ENCODE results near the gene HTR4. TPM values are rescaled to one million over a fixed set of nuclear protein-coding genes. Genes with fewer than 3 reads are reported as not detected.

HTR4 gene
- total RNA-seq, 4 donors from 2014 or later = 0.34 to 1.6 TPM; not detected in 2

DNA sequence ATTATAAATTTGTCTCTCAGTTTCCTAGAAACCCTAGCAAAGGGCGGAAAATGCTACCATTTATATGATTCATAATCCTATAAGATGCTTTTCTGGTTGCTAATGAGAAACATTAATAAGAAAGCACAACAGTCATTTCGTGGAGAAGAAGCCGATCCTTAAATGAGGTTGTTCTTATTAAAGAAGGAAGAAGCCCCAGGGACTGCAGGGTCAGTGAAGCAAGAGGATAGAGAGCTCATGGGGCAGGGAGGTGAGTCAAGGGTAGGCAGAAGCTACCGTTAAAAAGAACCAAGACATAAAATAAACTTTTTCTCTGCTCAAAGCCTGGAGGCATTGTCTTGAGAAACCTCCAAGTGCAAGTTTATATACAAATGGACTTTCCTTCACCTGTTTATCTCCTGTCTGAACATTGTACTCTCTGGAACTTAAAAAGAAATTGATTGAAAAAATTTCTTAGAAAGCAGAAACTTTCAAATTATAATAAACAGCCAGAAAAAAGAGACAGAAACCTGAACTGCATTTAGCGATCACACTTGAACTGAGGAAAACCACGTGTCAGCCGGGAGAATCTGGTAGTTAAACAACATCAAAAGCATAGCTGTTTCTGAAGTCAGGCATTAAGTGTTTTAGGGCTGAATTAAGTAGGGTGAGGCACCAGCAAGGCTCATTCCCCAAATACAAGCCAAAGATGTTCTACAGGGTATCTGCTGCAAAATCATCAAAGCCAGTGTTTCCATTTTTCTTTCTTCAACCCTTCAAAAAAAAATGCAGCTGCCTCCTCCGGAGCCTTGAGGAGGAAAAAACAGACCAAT lies 21.9 kb downstream of the HTR4 start:
- no peaks in the 10 kb centered on the region for H3K9me3 ChIP-seq
- H3K27me3 ChIP-seq = no peaks in the 10 kb centered on the region
- no peaks in the 10 kb centered on the region for H3K4me1 ChIP-seq
- no peak overlapping the region for H3K27ac ChIP-seq
- DNase-seq (ENCODE audit: low spot score in 2 of 2) = no peak
- H3K36me3 ChIP-seq = no peaks in the 10 kb centered on the region
- WGBS = 32% methylated on average over 8 of the region's 8 CpGs
- TF ChIP-seq EP300 (IDR thresholded peaks at IDR 0.05) (no peak), POLR2AphosphoS5 (IDR thresholded peaks at IDR 0.05) (no peak), POLR2A (IDR thresholded peaks at IDR 0.05) (no peak)
- TF ChIP-seq, protein P1, sequence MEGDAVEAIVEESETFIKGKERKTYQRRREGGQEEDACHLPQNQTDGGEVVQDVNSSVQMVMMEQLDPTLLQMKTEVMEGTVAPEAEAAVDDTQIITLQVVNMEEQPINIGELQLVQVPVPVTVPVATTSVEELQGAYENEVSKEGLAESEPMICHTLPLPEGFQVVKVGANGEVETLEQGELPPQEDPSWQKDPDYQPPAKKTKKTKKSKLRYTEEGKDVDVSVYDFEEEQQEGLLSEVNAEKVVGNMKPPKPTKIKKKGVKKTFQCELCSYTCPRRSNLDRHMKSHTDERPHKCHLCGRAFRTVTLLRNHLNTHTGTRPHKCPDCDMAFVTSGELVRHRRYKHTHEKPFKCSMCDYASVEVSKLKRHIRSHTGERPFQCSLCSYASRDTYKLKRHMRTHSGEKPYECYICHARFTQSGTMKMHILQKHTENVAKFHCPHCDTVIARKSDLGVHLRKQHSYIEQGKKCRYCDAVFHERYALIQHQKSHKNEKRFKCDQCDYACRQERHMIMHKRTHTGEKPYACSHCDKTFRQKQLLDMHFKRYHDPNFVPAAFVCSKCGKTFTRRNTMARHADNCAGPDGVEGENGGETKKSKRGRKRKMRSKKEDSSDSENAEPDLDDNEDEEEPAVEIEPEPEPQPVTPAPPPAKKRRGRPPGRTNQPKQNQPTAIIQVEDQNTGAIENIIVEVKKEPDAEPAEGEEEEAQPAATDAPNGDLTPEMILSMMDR (IDR thresholded peaks at IDR 0.05) = no peak
- no peak overlapping the region for H3K4me3 ChIP-seq

DNA sequence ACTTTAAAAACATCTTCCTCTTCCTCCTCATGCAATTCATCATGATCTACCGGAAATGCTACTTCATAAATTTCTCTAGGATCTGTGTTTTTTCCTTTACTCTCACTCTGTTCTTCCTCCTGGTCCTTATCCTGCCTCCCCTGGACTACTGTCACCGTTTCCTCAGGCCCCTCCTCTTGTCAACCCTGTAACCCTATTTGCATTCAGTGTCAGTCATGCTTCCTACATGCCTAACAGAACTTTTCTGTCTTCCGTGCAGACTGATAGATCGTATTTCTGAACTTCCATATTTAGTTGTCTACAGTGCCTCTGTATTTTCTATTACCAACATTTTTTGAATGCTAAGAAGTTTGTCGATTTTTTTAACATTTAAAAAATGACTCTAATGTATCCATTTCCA lies 27.3 kb downstream of the HTR4 start:
- H3K4me1 ChIP-seq = no peaks in the 10 kb centered on the region
- no peak overlapping the region for H3K27ac ChIP-seq
- H3K9me3 ChIP-seq = no peaks in the 10 kb centered on the region
- 57% methylated on average over 5 of the region's 5 CpGs for WGBS
- TF ChIP-seq EP300 (IDR thresholded peaks at IDR 0.05) (no peak), POLR2AphosphoS5 (IDR thresholded peaks at IDR 0.05) (no peak), POLR2A (IDR thresholded peaks at IDR 0.05) (no peak)
- TF ChIP-seq, protein P1 (IDR thresholded peaks at IDR 0.05) = no peak
- no peak overlapping the region for H3K4me3 ChIP-seq
- H3K36me3 ChIP-seq = no peaks in the 10 kb centered on the region
- DNase-seq (ENCODE audit: low spot score in 2 of 2) = no peak
- no peaks in the 10 kb centered on the region for H3K27me3 ChIP-seq

DNA sequence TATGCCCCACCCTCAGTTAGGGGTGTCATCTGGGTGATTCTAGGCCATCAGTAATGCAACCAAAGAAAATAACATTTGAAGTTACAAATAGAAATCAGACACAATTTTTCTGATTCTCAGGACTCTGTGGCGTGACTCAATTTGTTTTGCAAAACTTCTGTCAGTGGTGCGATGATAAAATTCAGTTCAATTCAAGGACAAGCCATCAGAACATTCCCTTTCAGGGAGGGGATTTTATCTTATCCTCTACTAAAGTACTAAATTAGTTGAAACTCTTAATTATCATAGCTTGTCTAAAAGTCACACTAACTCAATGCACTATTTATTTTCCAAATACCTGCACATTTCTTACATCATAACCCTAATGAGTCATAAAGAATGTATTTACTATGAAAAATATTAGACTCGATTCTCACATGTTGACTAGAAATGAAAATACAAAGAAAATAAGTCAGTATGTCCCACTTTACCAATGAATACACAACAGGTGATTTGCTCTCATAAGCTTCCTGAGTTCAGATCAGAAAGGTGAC lies 28.2 kb downstream of the HTR4 start:
- Histone ChIP-seq H3K4me3 (no peak overlapping the region), H3K36me3 (no peaks in the 10 kb centered on the region), H3K27me3 (peaks cover 2% of the 10 kb centered on the region), H3K9me3 (no peaks in the 10 kb centered on the region), H3K4me1 (no peaks in the 10 kb centered on the region), H3K27ac (no peak overlapping the region)
- DNase-seq (ENCODE audit: low spot score in 2 of 2) = no peak
- TF ChIP-seq POLR2A (IDR thresholded peaks at IDR 0.05) (no peak), EP300 (IDR thresholded peaks at IDR 0.05) (no peak), POLR2AphosphoS5 (IDR thresholded peaks at IDR 0.05) (no peak)
- TF ChIP-seq, protein P1 (IDR thresholded peaks at IDR 0.05) = no peak
- 81% methylated on average over 3 of the region's 3 CpGs for WGBS

DNA sequence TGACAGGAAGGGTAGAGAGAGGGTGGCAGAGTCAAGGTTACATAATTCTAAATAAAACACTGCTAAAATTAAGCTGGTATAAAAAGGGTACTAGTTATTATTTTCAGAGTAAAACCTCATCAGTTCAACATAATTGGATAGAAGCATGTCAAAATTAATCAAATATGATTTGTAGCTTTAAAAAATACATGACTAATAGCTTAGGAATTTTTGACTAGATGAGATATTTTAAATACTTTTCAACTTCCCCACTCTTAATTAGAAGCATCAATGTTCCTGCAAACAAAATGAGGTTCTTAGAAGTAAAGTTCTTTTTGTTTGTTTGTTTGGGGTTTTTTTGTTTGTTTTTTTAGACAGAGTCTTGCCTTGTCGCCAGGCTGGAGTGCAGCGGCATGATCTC lies 29.1 kb downstream of the HTR4 start:
- TF ChIP-seq EP300 (IDR thresholded peaks at IDR 0.05) (no peak), POLR2A (IDR thresholded peaks at IDR 0.05) (no peak), POLR2AphosphoS5 (IDR thresholded peaks at IDR 0.05) (no peak)
- TF ChIP-seq, protein P1 (IDR thresholded peaks at IDR 0.05) = no peak
- no peak overlapping the region for H3K4me3 ChIP-seq
- DNase-seq (ENCODE audit: low spot score in 2 of 2) = no peak
- WGBS = 90% methylated on average over 2 of the region's 2 CpGs
- peaks cover 2% of the 10 kb centered on the region for H3K27me3 ChIP-seq
- H3K9me3 ChIP-seq = no peaks in the 10 kb centered on the region
- H3K36me3 ChIP-seq = no peaks in the 10 kb centered on the region
- no peaks in the 10 kb centered on the region for H3K4me1 ChIP-seq
- no peak overlapping the region for H3K27ac ChIP-seq

DNA sequence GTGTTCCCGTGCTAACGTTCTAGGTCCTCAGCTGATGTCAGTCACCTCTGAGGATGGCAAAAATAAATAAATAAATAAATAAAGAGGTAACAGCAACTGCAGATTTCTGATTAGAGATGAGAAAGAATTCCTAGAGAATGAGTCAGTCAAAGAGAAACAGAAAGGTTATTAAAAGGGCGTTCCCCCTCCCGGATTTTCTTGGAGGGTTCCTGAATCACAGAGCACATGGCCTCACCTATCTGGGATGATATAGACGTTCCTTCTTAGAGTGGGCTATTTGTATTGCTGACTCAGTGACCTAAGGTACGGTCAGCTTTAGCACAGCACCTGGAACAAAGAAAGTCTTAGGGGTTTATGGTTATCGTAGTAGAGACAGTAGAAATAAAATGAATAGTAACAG lies 30.6 kb downstream of the HTR4 start:
- DNase-seq (ENCODE audit: low spot score in 2 of 2) = no peak
- Histone ChIP-seq H3K36me3 (no peaks in the 10 kb centered on the region), H3K27me3 (peaks cover 2% of the 10 kb centered on the region), H3K9me3 (no peaks in the 10 kb centered on the region), H3K4me3 (no peak overlapping the region), H3K4me1 (no peaks in the 10 kb centered on the region), H3K27ac (no peak overlapping the region)
- no peak for TF ChIP-seq EP300 (IDR thresholded peaks at IDR 0.05)
- TF ChIP-seq POLR2AphosphoS5 (IDR thresholded peaks at IDR 0.05) = no peak
- no peak for TF ChIP-seq POLR2A (IDR thresholded peaks at IDR 0.05)
- TF ChIP-seq, protein P1 (IDR thresholded peaks at IDR 0.05) = no peak
- WGBS = 56% methylated on average over 7 of the region's 7 CpGs
